ENCODE data around the gene UBE2Z.
"Not testable (repeated sequence)": the region's sequence is repeated elsewhere in the genome, so short reads cannot be mapped to it uniquely, and the experiment has no call there.

UBE2Z gene

GRCh38 chr17:48928876-48929811, 20.9 kb downstream of the UBE2Z start:
- Histone ChIP-seq H3K27me3 (ENCODE audit: control insufficient read depth, insufficient read depth, low read length) (no peaks in the 10 kb centered on the region), H3K9me3 (ENCODE audit: control insufficient read depth, insufficient read depth, low read length) (no peaks in the 10 kb centered on the region), H3K36me3 (ENCODE audit: control insufficient read depth, insufficient read depth, low read length) (peaks cover 95% of the 10 kb centered on the region), H3K9ac (ENCODE audit: low read depth, low read length) (no peak overlapping the region), H3K27ac (ENCODE audit: low read depth, low read length) (no peak overlapping the region), H3K4me1 (ENCODE audit: control insufficient read depth, insufficient read depth, low read length) (no peaks in the 10 kb centered on the region), H3K4me3 (ENCODE audit: low read depth, low read length) (no peak overlapping the region)

- Histone ChIP-seq H3K36me3 (ENCODE audit: control insufficient read depth, insufficient read depth, low read length) (peaks cover 95% of the 10 kb centered on the region), H3K9ac (ENCODE audit: low read depth, low read length) (no peak overlapping the region), H3K27ac (ENCODE audit: low read depth, low read length) (no peak overlapping the region), H3K4me1 (ENCODE audit: control insufficient read depth, insufficient read depth, low read length) (no peaks in the 10 kb centered on the region), H3K9me3 (ENCODE audit: control insufficient read depth, insufficient read depth, low read length) (no peaks in the 10 kb centered on the region), H3K27me3 (ENCODE audit: control insufficient read depth, insufficient read depth, low read length) (no peaks in the 10 kb centered on the region), H3K4me3 (ENCODE audit: low read depth, low read length) (no peak overlapping the region)
These were observed 21.6 kb downstream of the UBE2Z start for GRCh38 chr17:48929812-48930165.

- H3K9ac ChIP-seq (ENCODE audit: low read depth, low read length) = no peak overlapping the region
- H3K36me3 ChIP-seq (ENCODE audit: control insufficient read depth, insufficient read depth, low read length) = peaks cover 91% of the 10 kb centered on the region
- no peak overlapping the region for H3K27ac ChIP-seq (ENCODE audit: low read depth, low read length)
- H3K27me3 ChIP-seq (ENCODE audit: control insufficient read depth, insufficient read depth, low read length) = no peaks in the 10 kb centered on the region
- H3K4me3 ChIP-seq (ENCODE audit: low read depth, low read length) = no peak overlapping the region
- no peaks in the 10 kb centered on the region for H3K9me3 ChIP-seq (ENCODE audit: control insufficient read depth, insufficient read depth, low read length)
- no peaks in the 10 kb centered on the region for H3K4me1 ChIP-seq (ENCODE audit: control insufficient read depth, insufficient read depth, low read length)
These were observed 22.2 kb downstream of the UBE2Z start for GRCh38 chr17:48930435-48930873.

- peaks cover 87% of the 10 kb centered on the region for H3K36me3 ChIP-seq (ENCODE audit: control insufficient read depth, insufficient read depth, low read length)
- H3K9me3 ChIP-seq (ENCODE audit: control insufficient read depth, insufficient read depth, low read length) = no peaks in the 10 kb centered on the region
- H3K27me3 ChIP-seq (ENCODE audit: control insufficient read depth, insufficient read depth, low read length) = no peaks in the 10 kb centered on the region
- no peaks in the 10 kb centered on the region for H3K4me1 ChIP-seq (ENCODE audit: control insufficient read depth, insufficient read depth, low read length)
- H3K9ac ChIP-seq (ENCODE audit: low read depth, low read length) = no peak overlapping the region
- no peak overlapping the region for H3K27ac ChIP-seq (ENCODE audit: low read depth, low read length)
- H3K4me3 ChIP-seq (ENCODE audit: low read depth, low read length) = no peak overlapping the region
These were observed 24.8 kb downstream of the UBE2Z start for GRCh38 chr17:48933035-48933434.

- Histone ChIP-seq H3K36me3 (ENCODE audit: control insufficient read depth, insufficient read depth, low read length) (peaks cover 26% of the 10 kb centered on the region), H3K4me3 (ENCODE audit: low read depth, low read length) (peak within 1 kb of the TSS; percentile 95), H3K9ac (ENCODE audit: low read depth, low read length) (peak within 1 kb of the TSS; percentile 83), H3K27ac (ENCODE audit: low read depth, low read length) (peak within 1 kb of the TSS; percentile 95), H3K4me1 (ENCODE audit: control insufficient read depth, insufficient read depth, low read length) (peaks cover 11% of the 10 kb centered on the region; the same call in 1 of the 2 replicates), H3K27me3 (ENCODE audit: control insufficient read depth, insufficient read depth, low read length) (no peaks in the 10 kb centered on the region), H3K9me3 (ENCODE audit: control insufficient read depth, insufficient read depth, low read length) (no peaks in the 10 kb centered on the region)
These were observed 36.5 kb downstream of the UBE2Z start, which contains the start of gene SNF8 for GRCh38 chr17:48944515-48945260. Gene SNF8 (minus strand): TSS chr17:48944842. CDS start chr17:48944734, 108 bp downstream.

- peak overlapping the region; percentile 95 for H3K27ac ChIP-seq (ENCODE audit: low read depth, low read length)
- H3K4me1 ChIP-seq (ENCODE audit: control insufficient read depth, insufficient read depth, low read length) = peaks cover 11% of the 10 kb centered on the region; the same call in 1 of the 2 replicates
- H3K36me3 ChIP-seq (ENCODE audit: control insufficient read depth, insufficient read depth, low read length) = peaks cover 21% of the 10 kb centered on the region
- H3K27me3 ChIP-seq (ENCODE audit: control insufficient read depth, insufficient read depth, low read length); H3K9me3 ChIP-seq (ENCODE audit: control insufficient read depth, insufficient read depth, low read length): not testable (repeated sequence)
- H3K9ac ChIP-seq (ENCODE audit: low read depth, low read length) = peak overlapping the region; percentile 83
- peak overlapping the region; percentile 95 for H3K4me3 ChIP-seq (ENCODE audit: low read depth, low read length)
These were observed 37.0 kb downstream of the UBE2Z start for GRCh38 chr17:48945261-48945651.

- Histone ChIP-seq H3K9ac (ENCODE audit: low read depth, low read length) (no peak overlapping the region), H3K4me3 (ENCODE audit: low read depth, low read length) (no peak overlapping the region), H3K36me3 (ENCODE audit: control insufficient read depth, insufficient read depth, low read length) (no peaks in the 10 kb centered on the region), H3K9me3 (ENCODE audit: control insufficient read depth, insufficient read depth, low read length) (no peaks in the 10 kb centered on the region), H3K27me3 (ENCODE audit: control insufficient read depth, insufficient read depth, low read length) (no peaks in the 10 kb centered on the region), H3K27ac (ENCODE audit: low read depth, low read length) (no peak overlapping the region), H3K4me1 (ENCODE audit: control insufficient read depth, insufficient read depth, low read length) (peaks cover 8% of the 10 kb centered on the region)
These were observed 43.4 kb downstream of the UBE2Z start for GRCh38 chr17:48951572-48951971.

GRCh38 chr17:48952904-48953303, 44.7 kb downstream of the UBE2Z start:
- no peaks in the 10 kb centered on the region for H3K9me3 ChIP-seq (ENCODE audit: control insufficient read depth, insufficient read depth, low read length)
- H3K36me3 ChIP-seq (ENCODE audit: control insufficient read depth, insufficient read depth, low read length) = no peaks in the 10 kb centered on the region
- H3K27ac ChIP-seq (ENCODE audit: low read depth, low read length) = no peak overlapping the region
- peaks cover 8% of the 10 kb centered on the region for H3K4me1 ChIP-seq (ENCODE audit: control insufficient read depth, insufficient read depth, low read length)
- no peaks in the 10 kb centered on the region for H3K27me3 ChIP-seq (ENCODE audit: control insufficient read depth, insufficient read depth, low read length)
- H3K4me3 ChIP-seq (ENCODE audit: low read depth, low read length) = no peak overlapping the region
- no peak overlapping the region for H3K9ac ChIP-seq (ENCODE audit: low read depth, low read length)

GRCh38 chr17:48954300-48954755, 46.1 kb downstream of the UBE2Z start:
- Histone ChIP-seq H3K4me1 (ENCODE audit: control insufficient read depth, insufficient read depth, low read length) (peaks cover 8% of the 10 kb centered on the region), H3K36me3 (ENCODE audit: control insufficient read depth, insufficient read depth, low read length) (no peaks in the 10 kb centered on the region), H3K4me3 (ENCODE audit: low read depth, low read length) (no peak overlapping the region), H3K27me3 (ENCODE audit: control insufficient read depth, insufficient read depth, low read length) (no peaks in the 10 kb centered on the region), H3K9me3 (ENCODE audit: control insufficient read depth, insufficient read depth, low read length) (no peaks in the 10 kb centered on the region), H3K9ac (ENCODE audit: low read depth, low read length) (no peak overlapping the region), H3K27ac (ENCODE audit: low read depth, low read length) (no peak overlapping the region)

- Histone ChIP-seq H3K4me3 (ENCODE audit: low read depth, low read length) (peak overlapping the region; percentile 5; the same call in 1 of the 2 replicates), H3K9ac (ENCODE audit: low read depth, low read length) (no peak overlapping the region), H3K27me3 (ENCODE audit: control insufficient read depth, insufficient read depth, low read length) (no peaks in the 10 kb centered on the region), H3K4me1 (ENCODE audit: control insufficient read depth, insufficient read depth, low read length) (peaks cover 17% of the 10 kb centered on the region), H3K27ac (ENCODE audit: low read depth, low read length) (peak overlapping the region; percentile 53), H3K9me3 (ENCODE audit: control insufficient read depth, insufficient read depth, low read length) (no peaks in the 10 kb centered on the region), H3K36me3 (ENCODE audit: control insufficient read depth, insufficient read depth, low read length) (no peaks in the 10 kb centered on the region)
These were observed 52.8 kb downstream of the UBE2Z start for GRCh38 chr17:48960834-48961515.
